ENCODE results near the gene NCMAP. TPM values are rescaled to one million over a fixed set of nuclear protein-coding genes. Genes with fewer than 3 reads are reported as not detected.
"Not testable (repeated sequence)": the region's sequence is repeated elsewhere in the genome, so short reads cannot be mapped to it uniquely, and the experiment has no call there.

The NCMAP gene
- total RNA-seq, 3 donors from 2014 or later = 0.16 to 8.2 (median 0.98) TPM

- TF ChIP-seq POLR2AphosphoS5 (IDR thresholded peaks at IDR 0.05) = no peak
- TF ChIP-seq POLR2A (IDR thresholded peaks at IDR 0.05) = no peak
- TF ChIP-seq CTCF (IDR thresholded peaks at IDR 0.05) = no peak
- H3K4me3 ChIP-seq = no peak overlapping the region
- H3K4me1 ChIP-seq = no peaks in the 10 kb centered on the region
- no peak overlapping the region for H3K27ac ChIP-seq
- H3K27me3 ChIP-seq = no peaks in the 10 kb centered on the region
- DNase-seq (ENCODE audit: low spot score in 2 of 2) = no peak
- no peaks in the 10 kb centered on the region for H3K36me3 ChIP-seq
- intact Hi-C loops (cut with DNase I; ENCODE audit: low total_unique reads) = no loop called here
- no peaks in the 10 kb centered on the region for H3K9me3 ChIP-seq
These were observed 29.8 kb upstream of the NCMAP start for GRCh38 chr1:24526045-24526444.

- H3K27ac ChIP-seq = no peak overlapping the region
- DNase-seq (ENCODE audit: low spot score in 2 of 2) = no peak
- TF ChIP-seq CTCF (IDR thresholded peaks at IDR 0.05) = peak in 2 of 3 donors; percentile 11 to 29
- no peak for TF ChIP-seq POLR2A (IDR thresholded peaks at IDR 0.05)
These were observed 28.8 kb upstream of the NCMAP start for GRCh38 chr1:24526940-24527542.

GRCh38 chr1:24528744-24529143 lies 27.1 kb upstream of the NCMAP start:
- Histone ChIP-seq H3K27me3 (no peaks in the 10 kb centered on the region), H3K27ac (no peak overlapping the region), H3K4me1 (no peaks in the 10 kb centered on the region), H3K9me3 (no peaks in the 10 kb centered on the region), H3K4me3 (no peak overlapping the region), H3K36me3 (no peaks in the 10 kb centered on the region)
- intact Hi-C loops (cut with DNase I; ENCODE audit: low total_unique reads) = no loop called here
- DNase-seq (ENCODE audit: low spot score in 2 of 2) = no peak
- TF ChIP-seq CTCF (IDR thresholded peaks at IDR 0.05) (no peak), POLR2AphosphoS5 (IDR thresholded peaks at IDR 0.05) (no peak), POLR2A (IDR thresholded peaks at IDR 0.05) (no peak)

More at GRCh38 chr1:24526940-24527542, 28.8 kb upstream of the NCMAP start:
- Histone ChIP-seq H3K9me3 (no peaks in the 10 kb centered on the region), H3K4me3 (no peak overlapping the region), H3K27me3 (no peaks in the 10 kb centered on the region), H3K4me1 (no peaks in the 10 kb centered on the region), H3K36me3 (no peaks in the 10 kb centered on the region)
- intact Hi-C loops (cut with DNase I; ENCODE audit: low total_unique reads) = no loop called here

- intact Hi-C loops (cut with DNase I; ENCODE audit: low total_unique reads); H3K27ac ChIP-seq: not testable (repeated sequence)
These were observed 26.6 kb upstream of the NCMAP start for GRCh38 chr1:24529292-24529691.

GRCh38 chr1:24535021-24535424 lies 20.9 kb upstream of the NCMAP start:
- no peaks in the 10 kb centered on the region for H3K27me3 ChIP-seq
- H3K4me3 ChIP-seq = peak overlapping the region in 2 of 3 donors; percentile 15 to 22
- intact Hi-C loops (cut with DNase I; ENCODE audit: low total_unique reads) = no loop called here
- peak overlapping the region in 1 of 2 donors; percentile 25 for H3K27ac ChIP-seq
- DNase-seq (ENCODE audit: low spot score in 2 of 2) = no peak
- H3K36me3 ChIP-seq = no peaks in the 10 kb centered on the region
- TF ChIP-seq POLR2A (IDR thresholded peaks at IDR 0.05) (no peak), POLR2AphosphoS5 (IDR thresholded peaks at IDR 0.05) (no peak), CTCF (IDR thresholded peaks at IDR 0.05) (no peak)
- no peaks in the 10 kb centered on the region for H3K4me1 ChIP-seq
- no peaks in the 10 kb centered on the region for H3K9me3 ChIP-seq

More at GRCh38 chr1:24529292-24529691, 26.6 kb upstream of the NCMAP start:
- H3K27me3 ChIP-seq; H3K9me3 ChIP-seq; H3K4me3 ChIP-seq; H3K4me1 ChIP-seq; H3K36me3 ChIP-seq; DNase-seq (ENCODE audit: low spot score in 2 of 2): not testable (repeated sequence)

Data from breast epithelium (tissue), 4 donors.